Activated CD4-positive, alpha-beta T cell treated with anti-CD3 and anti-CD28 coated beads, Interleukin-2, Interleukin-4, amounts not matched to agents 100 ng/mL and 50 ng/mL, durations not matched to agents 16 hours and 8 hours (primary cell): ENCODE measurements around the gene IQSEC1.

Experiments used
- DNase-seq: peaks from one replicate; pipeline ENCODE4 v3.0.0-alpha.2; 2020; ENCODE audit warnings: low spot score

IQSEC1 gene

GRCh38 chr3:13107661-13108060, 34.4 kb upstream of the IQSEC1 start:
- DNase-seq: no peak

GRCh38 chr3:13106308-13107001, 33.2 kb upstream of the IQSEC1 start:
- no peak for DNase-seq

GRCh38 chr3:13105896-13106250, 32.6 kb upstream of the IQSEC1 start:
- no peak for DNase-seq

GRCh38 chr3:13105181-13105895, 32.1 kb upstream of the IQSEC1 start:
- no peak for DNase-seq

GRCh38 chr3:13104511-13104910, 31.3 kb upstream of the IQSEC1 start:
- DNase-seq: no peak

- no peak for DNase-seq
Observed at GRCh38 chr3:13103416-13104058, 30.3 kb upstream of the IQSEC1 start.

GRCh38 chr3:13102386-13103345, 29.4 kb upstream of the IQSEC1 start:
- no peak for DNase-seq

- DNase-seq: no peak
Observed at GRCh38 chr3:13099707-13100106, 26.5 kb upstream of the IQSEC1 start.

GRCh38 chr3:13098192-13098988, 25.2 kb upstream of the IQSEC1 start:
- DNase-seq: no peak

GRCh38 chr3:13096356-13096755, 23.1 kb upstream of the IQSEC1 start:
- no peak for DNase-seq

GRCh38 chr3:13095408-13095937, 22.2 kb upstream of the IQSEC1 start:
- DNase-seq: no peak

- DNase-seq: no peak
Observed at GRCh38 chr3:13093687-13094086, 20.5 kb upstream of the IQSEC1 start.

GRCh38 chr3:13092621-13093617, 19.7 kb upstream of the IQSEC1 start:
- no peak for DNase-seq

GRCh38 chr3:13091898-13092611, 18.8 kb upstream of the IQSEC1 start:
- DNase-seq: peak; percentile 76

- DNase-seq: no peak
Observed at GRCh38 chr3:13088028-13089006, 15.1 kb upstream of the IQSEC1 start.

GRCh38 chr3:13087320-13087990, 14.2 kb upstream of the IQSEC1 start:
- no peak for DNase-seq

GRCh38 chr3:13086531-13086981, 13.3 kb upstream of the IQSEC1 start:
- DNase-seq: no peak
